Measurements from ENCODE around the gene DIP2C. TPM values are rescaled to one million over a fixed set of nuclear protein-coding genes. Genes with fewer than 3 reads are reported as not detected.

DIP2C gene
- total RNA-seq, 3 donors from 2014 or later, result 0.20 to 0.27 (median 0.26) TPM

DNA sequence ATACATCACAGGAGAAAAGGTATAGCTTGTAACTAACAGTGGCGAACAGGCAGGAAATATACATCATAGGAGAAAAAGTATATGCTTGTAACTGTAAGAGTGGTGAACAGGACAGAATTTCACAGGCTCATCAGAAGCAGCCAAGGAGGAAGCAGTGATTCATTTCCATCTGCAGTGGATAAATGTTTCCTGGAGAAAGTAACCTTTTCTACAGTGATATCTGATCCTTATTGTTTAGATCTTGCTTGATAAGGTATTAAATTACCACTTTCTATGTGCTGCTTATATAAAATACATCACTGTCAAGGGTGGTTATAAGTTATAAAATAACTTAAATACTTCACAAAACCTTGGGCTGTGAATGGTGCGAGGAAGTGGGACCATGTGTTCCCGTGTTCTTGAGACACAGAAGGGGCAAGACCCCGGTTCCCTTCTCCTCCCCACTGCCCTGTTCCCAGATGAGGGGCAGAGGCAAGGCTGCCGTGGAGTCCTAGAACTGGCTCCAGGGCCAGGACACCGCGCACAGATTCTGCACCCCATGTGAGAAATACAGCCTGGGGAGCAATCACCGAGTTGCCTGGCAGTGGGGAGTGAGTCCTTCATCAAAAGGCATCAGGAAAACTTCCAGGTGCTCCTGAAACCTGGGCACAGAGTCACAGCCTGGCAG is 135.2 kb downstream of the DIP2C start:
- H3K36me3 Mint-ChIP-seq (ENCODE audit: insufficient read depth), result no peaks in the 10 kb centered on the region
- H3K4me1 Mint-ChIP-seq (ENCODE audit: low read depth), result peaks cover 3% of the 10 kb centered on the region
- DNase-seq, result no peak
- H3K4me3 Mint-ChIP-seq, result no peak overlapping the region
- peaks cover 17% of the 10 kb centered on the region for H3K27me3 Mint-ChIP-seq (ENCODE audit: low read depth)
- ATAC-seq, result no peak
- H3K9me3 Mint-ChIP-seq, result no peaks in the 10 kb centered on the region

DNA sequence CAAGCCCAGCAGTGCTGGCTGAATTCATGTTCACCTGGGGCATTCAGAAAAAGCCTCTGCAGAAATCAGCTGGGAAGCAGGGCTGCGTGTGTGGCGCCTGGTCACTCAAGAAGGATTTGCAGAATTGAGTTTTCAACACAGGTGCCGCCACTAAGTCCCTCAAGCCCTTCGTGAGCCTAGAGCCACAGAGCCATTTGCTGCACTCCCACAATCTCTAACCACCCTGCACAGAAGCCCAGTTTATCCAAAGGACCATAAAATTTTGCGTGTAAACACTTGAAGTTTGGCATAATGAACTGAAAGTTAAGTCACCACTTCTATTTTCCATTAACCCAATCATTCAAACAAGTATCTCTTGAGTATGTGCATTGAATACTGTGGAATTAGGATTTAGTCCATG is 136.2 kb downstream of the DIP2C start:
- H3K4me1 Mint-ChIP-seq (ENCODE audit: low read depth), result peaks cover 3% of the 10 kb centered on the region
- H3K27me3 Mint-ChIP-seq (ENCODE audit: low read depth), result peaks cover 22% of the 10 kb centered on the region
- ATAC-seq (no peak), DNase-seq (no peak)
- H3K36me3 Mint-ChIP-seq (ENCODE audit: insufficient read depth), result no peaks in the 10 kb centered on the region
- H3K9me3 Mint-ChIP-seq, result no peaks in the 10 kb centered on the region
- H3K4me3 Mint-ChIP-seq, result no peak overlapping the region

DNA sequence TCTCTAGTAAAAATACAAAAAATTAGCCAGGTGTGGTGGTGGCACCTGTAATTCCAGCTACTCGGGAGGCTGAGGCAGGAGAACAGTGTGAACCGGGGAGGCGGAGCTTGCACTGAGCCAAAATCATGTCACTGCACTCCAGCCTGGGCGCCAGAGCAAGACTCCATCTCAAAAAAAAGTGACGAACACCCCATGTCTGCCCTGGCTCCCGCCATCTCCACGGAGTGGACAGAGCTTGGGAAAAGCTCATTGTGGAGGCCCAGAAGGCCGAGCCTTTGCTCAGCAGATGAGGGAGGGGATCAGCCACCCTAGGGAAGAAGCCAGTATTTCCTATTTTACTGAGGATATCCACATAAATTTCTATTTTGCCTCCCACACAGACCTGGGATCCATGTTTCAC is 136.8 kb downstream of the DIP2C start:
- no peak for ATAC-seq
- no peaks in the 10 kb centered on the region for H3K36me3 Mint-ChIP-seq (ENCODE audit: insufficient read depth)
- H3K4me1 Mint-ChIP-seq (ENCODE audit: low read depth), result peaks cover 3% of the 10 kb centered on the region
- no peak overlapping the region for H3K4me3 Mint-ChIP-seq
- peaks cover 24% of the 10 kb centered on the region for H3K27me3 Mint-ChIP-seq (ENCODE audit: low read depth)
- no peaks in the 10 kb centered on the region for H3K9me3 Mint-ChIP-seq
- DNase-seq, result no peak

DNA sequence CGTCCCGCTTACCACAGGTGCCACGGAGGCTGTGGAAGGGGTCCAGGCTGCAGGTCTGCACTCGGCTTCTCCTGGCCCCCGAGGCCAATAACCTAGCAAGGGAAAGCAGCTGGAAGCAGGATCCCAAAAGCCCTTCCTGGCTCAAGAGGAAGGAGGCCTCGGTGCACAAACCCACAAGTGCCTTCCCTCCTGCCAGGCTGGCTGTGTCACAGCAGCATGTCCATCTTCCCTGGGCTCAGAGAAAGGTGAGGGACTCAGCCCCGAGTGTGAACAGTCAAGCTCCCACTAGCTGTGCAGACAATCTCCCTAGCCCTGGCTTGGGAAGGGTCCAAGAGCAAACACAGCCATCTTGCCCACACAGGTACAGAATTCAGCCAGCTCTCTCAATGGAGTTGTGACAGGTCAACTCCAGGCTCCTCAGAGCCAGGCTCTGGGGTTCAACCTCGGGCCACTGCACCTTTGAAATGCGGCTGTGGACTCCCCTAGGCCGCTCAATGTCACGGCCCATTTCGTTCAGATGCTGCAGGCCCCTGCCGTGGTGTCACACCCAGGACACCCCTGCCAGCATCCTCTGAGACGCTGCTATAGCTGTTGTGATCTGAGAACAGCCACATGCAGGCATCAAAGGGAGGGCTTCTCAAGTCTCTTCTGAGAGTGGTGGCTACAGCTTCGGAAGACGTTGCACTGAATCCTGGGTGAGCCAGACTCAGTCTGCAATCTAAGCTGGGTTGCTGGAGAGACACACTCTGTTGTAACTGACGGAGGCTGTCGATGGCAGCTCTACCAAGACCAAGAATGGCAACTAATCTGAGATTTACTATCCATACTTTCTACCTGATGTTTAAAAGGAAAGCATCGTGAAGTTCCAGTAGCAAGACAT is 137.9 kb downstream of the DIP2C start:
- H3K4me1 Mint-ChIP-seq (ENCODE audit: low read depth), result peaks cover 2% of the 10 kb centered on the region
- H3K4me3 Mint-ChIP-seq, result no peak overlapping the region
- H3K27me3 Mint-ChIP-seq (ENCODE audit: low read depth), result peaks cover 28% of the 10 kb centered on the region
- ATAC-seq (no peak), DNase-seq (no peak)
- H3K9me3 Mint-ChIP-seq, result no peaks in the 10 kb centered on the region
- no peaks in the 10 kb centered on the region for H3K36me3 Mint-ChIP-seq (ENCODE audit: insufficient read depth)

DNA sequence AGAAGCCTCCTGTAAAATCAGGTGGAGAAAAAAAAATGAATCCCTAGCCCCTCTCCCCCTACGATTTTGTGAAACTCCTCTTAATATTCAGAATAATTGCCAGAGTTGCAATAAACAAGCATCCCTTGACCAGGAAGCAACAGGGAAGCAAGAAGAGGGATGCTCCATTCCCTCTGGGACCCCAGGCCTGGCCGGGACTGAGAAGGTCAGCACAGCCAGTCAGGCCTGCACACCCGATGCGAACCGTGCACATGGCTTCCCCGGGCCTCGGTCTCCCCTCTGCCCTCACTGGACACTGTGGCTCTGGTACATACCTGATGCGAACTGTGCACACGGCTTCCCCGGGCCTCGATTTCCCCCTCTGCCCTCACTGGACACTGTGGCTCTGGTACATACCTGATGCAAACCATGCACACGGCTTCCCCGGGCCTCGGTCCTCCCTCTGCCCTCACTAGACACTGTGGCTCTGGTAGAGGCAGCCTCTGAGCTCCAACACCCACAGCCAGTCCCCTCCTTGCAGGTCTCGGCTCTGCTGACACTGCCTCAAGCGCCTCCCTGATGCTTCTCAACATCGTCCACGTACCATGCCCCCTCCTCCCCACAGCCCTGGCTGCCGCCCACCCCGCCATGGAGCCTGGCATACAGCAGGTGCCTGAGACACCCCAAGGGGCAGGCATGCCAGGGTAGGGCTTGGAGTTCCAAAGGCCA is 138.6 kb downstream of the DIP2C start:
- H3K27me3 Mint-ChIP-seq (ENCODE audit: low read depth), result peaks cover 26% of the 10 kb centered on the region
- no peaks in the 10 kb centered on the region for H3K9me3 Mint-ChIP-seq
- no peaks in the 10 kb centered on the region for H3K4me1 Mint-ChIP-seq (ENCODE audit: low read depth)
- DNase-seq, result no peak
- no peak overlapping the region for H3K4me3 Mint-ChIP-seq
- ATAC-seq, result no peak
- no peaks in the 10 kb centered on the region for H3K36me3 Mint-ChIP-seq (ENCODE audit: insufficient read depth)

DNA sequence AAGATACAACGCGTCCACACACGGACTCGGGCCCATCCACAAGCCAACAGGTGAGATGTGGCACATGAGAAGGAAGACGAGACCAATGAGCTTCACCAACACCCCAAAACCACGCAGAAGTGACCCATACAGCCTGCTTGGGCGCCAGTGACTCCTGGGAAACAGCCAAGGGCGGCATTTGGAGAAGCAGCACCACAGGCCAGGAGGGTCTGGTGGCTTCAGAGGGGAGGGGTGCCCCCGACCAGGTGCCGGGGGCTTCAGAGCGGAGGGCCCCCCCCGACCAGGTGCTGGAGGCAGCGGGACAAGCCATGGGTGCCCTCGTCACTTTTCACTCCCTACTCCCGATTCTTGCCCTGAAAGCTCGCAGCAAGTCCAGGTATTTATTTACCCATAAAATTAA is 140.1 kb downstream of the DIP2C start:
- H3K36me3 Mint-ChIP-seq (ENCODE audit: insufficient read depth), result no peaks in the 10 kb centered on the region
- H3K4me1 Mint-ChIP-seq (ENCODE audit: low read depth), result no peaks in the 10 kb centered on the region
- peaks cover 28% of the 10 kb centered on the region for H3K27me3 Mint-ChIP-seq (ENCODE audit: low read depth)
- no peak for ATAC-seq
- H3K4me3 Mint-ChIP-seq, result no peak overlapping the region
- H3K9me3 Mint-ChIP-seq, result no peaks in the 10 kb centered on the region
- no peak for DNase-seq

DNA sequence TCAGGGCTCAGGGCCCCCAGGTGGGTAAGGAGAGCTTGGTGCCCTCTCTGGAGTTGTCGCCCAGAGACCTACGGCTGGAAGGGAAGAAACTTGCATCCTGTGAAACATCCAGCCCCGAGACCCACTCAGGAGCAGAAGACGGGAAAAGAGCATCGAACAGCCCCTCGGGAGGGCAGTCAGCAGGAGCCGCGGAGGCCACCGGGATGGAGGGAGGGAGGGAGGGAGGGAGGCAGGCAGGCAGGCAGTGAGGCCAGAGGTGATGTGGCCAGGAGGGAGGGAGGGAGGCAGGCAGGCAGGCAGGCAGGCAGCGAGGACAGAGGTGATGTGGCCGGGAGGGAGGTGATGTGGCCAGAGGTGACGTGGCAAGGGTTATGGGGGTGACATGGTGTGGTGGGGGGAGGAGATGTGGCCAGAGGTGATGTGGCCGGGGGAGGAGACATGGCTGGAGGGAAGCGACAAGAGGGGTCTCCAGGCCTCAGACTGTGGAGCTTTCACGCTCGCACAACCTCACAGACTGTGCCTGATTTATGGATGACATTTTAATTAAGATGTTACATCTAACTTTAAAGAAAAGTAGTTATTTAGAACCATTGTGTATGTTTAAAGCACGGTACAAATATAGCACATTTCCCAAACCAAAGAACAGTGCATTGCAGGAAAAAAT is 141.1 kb downstream of the DIP2C start:
- no peak for DNase-seq
- no peaks in the 10 kb centered on the region for H3K4me1 Mint-ChIP-seq (ENCODE audit: low read depth)
- H3K36me3 Mint-ChIP-seq (ENCODE audit: insufficient read depth), result no peaks in the 10 kb centered on the region
- H3K4me3 Mint-ChIP-seq, result no peak overlapping the region
- ATAC-seq, result no peak
- no peaks in the 10 kb centered on the region for H3K9me3 Mint-ChIP-seq
- peaks cover 28% of the 10 kb centered on the region for H3K27me3 Mint-ChIP-seq (ENCODE audit: low read depth)

DNA sequence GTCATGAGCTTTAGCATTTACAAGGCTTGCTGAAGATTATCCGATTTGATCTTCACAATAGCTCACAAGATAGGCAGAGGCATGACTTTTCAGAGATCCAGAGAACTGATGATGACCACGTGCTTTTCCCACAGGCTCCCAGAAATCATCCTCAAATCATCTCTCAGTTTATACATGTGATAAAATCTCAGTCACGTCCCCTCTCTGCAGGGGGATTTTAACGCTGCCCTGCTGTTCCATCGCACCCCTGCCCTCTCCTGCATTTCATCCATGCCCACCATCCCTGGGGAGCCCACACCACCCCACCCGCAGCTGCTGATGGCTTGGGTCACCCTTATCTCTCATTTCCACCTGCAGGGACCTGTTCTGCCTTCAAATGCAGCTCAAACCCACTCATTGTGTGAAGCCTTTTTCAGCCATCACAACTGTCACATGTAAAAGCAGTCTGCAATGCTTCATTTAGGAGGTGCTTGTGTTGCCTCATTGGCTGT is 141.8 kb downstream of the DIP2C start:
- Mint-ChIP-seq H3K36me3 (ENCODE audit: insufficient read depth) (no peaks in the 10 kb centered on the region), H3K4me3 (no peak overlapping the region), H3K27me3 (ENCODE audit: low read depth) (peaks cover 30% of the 10 kb centered on the region), H3K4me1 (ENCODE audit: low read depth) (no peaks in the 10 kb centered on the region), H3K9me3 (no peaks in the 10 kb centered on the region)
- ATAC-seq (no peak), DNase-seq (no peak)

DNA sequence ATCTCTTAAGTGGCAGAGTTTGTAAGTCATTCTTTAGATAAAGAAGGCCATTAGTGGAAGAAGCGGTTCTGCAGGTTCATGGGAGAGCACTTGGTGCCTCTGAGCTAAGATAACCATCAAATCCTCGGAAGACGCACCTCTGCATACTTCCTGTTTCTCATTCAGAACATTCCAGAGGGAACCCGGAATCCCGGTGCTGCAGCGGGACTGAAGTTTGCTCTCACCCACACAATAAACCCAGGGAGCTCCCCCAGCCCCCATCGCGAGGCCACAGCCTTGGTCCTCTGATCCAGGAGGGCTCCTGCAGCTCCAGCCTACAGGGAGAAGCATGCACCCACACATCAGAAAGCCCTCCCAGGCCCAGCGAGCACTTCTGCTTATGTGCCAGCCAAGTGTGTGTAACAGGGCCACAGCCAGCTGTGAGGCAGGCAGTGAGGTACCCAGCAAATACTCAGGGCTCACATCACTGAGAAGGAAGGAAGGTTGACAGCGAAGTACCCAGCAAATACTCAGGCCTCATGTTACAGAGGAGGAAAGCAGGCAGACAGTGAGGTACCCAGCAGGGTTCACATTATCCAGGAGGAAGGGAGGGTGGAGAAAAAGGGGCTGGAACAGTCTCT is 142.4 kb downstream of the DIP2C start:
- DNase-seq (no peak), ATAC-seq (no peak)
- Mint-ChIP-seq H3K4me1 (ENCODE audit: low read depth) (peaks cover under 1% of the 10 kb centered on the region), H3K9me3 (no peaks in the 10 kb centered on the region), H3K36me3 (ENCODE audit: insufficient read depth) (peaks cover under 1% of the 10 kb centered on the region), H3K4me3 (no peak overlapping the region), H3K27me3 (ENCODE audit: low read depth) (peaks cover 33% of the 10 kb centered on the region)

DNA sequence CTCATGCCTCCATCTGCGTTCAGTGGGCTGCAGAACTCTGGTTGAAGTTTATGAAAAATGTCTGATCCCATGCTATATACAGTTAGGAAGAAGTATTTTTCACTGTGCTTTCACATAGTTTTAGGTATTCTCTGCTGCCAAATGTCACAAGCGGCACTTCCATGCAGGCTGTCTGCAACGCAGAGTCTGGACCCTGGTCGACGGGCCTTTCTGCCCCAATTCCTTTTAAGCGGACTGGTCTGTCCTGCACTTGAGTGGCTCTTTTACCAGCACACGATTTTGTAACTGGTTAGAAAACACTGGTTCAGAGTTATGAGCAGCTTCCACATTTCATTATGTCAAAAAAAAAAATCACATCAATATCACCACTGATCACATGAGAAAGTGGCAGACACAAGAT is 143.0 kb downstream of the DIP2C start:
- no peak for ATAC-seq
- H3K9me3 Mint-ChIP-seq, result no peaks in the 10 kb centered on the region
- H3K27me3 Mint-ChIP-seq (ENCODE audit: low read depth), result peaks cover 40% of the 10 kb centered on the region
- DNase-seq, result no peak
- H3K4me1 Mint-ChIP-seq (ENCODE audit: low read depth), result peaks cover 2% of the 10 kb centered on the region
- H3K36me3 Mint-ChIP-seq (ENCODE audit: insufficient read depth), result peaks cover 3% of the 10 kb centered on the region
- no peak overlapping the region for H3K4me3 Mint-ChIP-seq

DNA sequence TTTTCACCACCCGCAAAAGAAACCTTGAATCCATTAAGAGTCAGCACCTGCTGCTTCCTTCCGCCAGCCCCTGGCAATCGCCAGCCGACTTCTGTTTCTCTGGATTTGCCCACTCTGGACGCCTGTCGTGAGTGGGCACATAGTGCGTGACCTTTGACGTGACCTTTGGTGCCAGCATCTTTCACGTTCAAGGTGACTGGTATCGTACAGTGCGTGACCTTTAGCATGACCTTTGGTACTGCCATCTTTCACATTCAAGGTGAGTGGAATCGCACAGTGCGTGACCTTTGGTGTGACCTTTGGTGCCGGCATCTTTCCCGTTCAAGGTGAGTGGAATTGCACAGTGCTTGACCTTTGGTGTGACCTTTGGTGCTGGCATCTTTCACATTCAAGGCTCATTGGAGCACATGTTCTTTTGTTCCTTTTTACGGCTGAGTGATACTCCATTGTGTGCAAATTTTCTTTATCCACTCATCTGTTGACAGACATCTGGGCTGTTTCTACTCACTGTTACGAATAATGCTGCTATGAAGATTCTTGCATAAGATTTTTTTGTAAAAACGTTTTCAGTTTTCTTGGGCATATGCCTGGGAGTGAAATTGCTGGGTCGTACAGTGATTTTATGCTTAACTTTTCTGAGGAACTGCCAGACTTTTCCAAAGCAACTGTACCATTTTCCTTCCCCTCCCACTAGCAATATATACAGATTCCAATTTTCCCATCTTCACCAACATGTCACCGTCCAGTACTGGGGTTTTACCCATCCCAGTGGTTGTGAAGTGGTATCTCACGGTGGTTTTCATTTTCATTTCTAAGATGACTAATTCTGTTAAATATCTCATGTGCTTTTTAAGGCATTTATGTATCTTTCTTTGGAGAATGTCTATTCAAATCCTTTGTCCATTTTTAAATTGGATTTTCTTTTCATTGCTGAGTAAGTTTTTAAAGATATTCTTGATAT is 145.3 kb downstream of the DIP2C start:
- H3K4me3 Mint-ChIP-seq, result no peak overlapping the region
- no peak for DNase-seq
- peaks cover 46% of the 10 kb centered on the region for H3K27me3 Mint-ChIP-seq (ENCODE audit: low read depth)
- ATAC-seq, result no peak
- no peaks in the 10 kb centered on the region for H3K9me3 Mint-ChIP-seq
- H3K4me1 Mint-ChIP-seq (ENCODE audit: low read depth), result peaks cover 4% of the 10 kb centered on the region
- H3K36me3 Mint-ChIP-seq (ENCODE audit: insufficient read depth), result peaks cover 3% of the 10 kb centered on the region

DNA sequence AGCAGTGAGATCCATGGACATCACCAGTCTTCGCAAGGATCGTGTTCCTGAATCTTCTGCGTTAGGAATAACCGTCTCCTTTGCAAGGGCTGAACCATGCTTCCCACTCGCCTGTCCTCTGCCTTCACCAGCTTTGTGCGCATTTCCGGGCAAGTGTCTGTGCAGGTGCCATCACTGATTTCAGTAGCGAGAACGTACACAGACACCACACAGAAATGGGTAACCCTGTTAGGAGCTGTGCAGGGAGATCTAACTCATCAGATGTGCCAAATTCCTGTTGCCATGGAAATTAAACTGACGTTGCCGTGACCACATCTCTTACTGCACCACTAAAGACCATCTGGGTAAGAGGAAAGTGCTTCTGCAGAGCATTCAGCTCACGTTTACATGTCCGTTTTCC is 146.3 kb downstream of the DIP2C start:
- Mint-ChIP-seq H3K9me3 (no peaks in the 10 kb centered on the region), H3K27me3 (ENCODE audit: low read depth) (peaks cover 47% of the 10 kb centered on the region), H3K4me3 (no peak overlapping the region), H3K36me3 (ENCODE audit: insufficient read depth) (peaks cover 3% of the 10 kb centered on the region), H3K4me1 (ENCODE audit: low read depth) (peaks cover 4% of the 10 kb centered on the region)
- no peak for ATAC-seq
- DNase-seq, result no peak
